ENCODE measurements around the gene CAND1. TPM values are rescaled to one million over a fixed set of nuclear protein-coding genes. Genes with fewer than 3 reads are reported as not detected.

The CAND1 gene
- total and polyA plus RNA-seq, 9 of the 15 experiments (the other 6 are each of a cell fraction or from before 2014, with no cell fraction given): 24.0 to 167 (median 77.5) TPM

- TF ChIP-seq GTF3C2 (IDR thresholded peaks at IDR 0.05; ENCODE audit: borderline replicate concordance, extremely low read depth, insufficient read length): no peak
- no peak for TF ChIP-seq BMI1 (IDR thresholded peaks at IDR 0.05; ENCODE audit: low read length)
- no peak for TF ChIP-seq ZNF436 (CRISPR knock-in tag; IDR thresholded peaks at IDR 0.05)
- TF ChIP-seq NFATC3 (IDR thresholded peaks at IDR 0.05): no peak
- TF ChIP-seq E2F6 (IDR thresholded peaks at IDR 0.05; ENCODE audit: borderline replicate concordance in 1 of 2, extremely low read depth in 1 of 2, insufficient read depth in 1 of 2, insufficient read length in 1 of 2, low read depth in 1 of 2, low read length in 1 of 2, poor library complexity in 1 of 2, severe bottlenecking in 1 of 2): peak; percentile 26 to 32
- TF ChIP-seq RBM14 (IDR thresholded peaks at IDR 0.05; ENCODE audit: borderline replicate concordance, insufficient read depth, low read depth, low read length): 0 out of 2 replicates have a peak, but pooled peaks have one; percentile 35
- no peak for TF ChIP-seq EHMT2 (IDR thresholded peaks at IDR 0.05)
- TF ChIP-seq MLX (CRISPR knock-in tag; conservative IDR thresholded peaks at IDR 0.05): no peak
- TF ChIP-seq NONO (IDR thresholded peaks at IDR 0.05; ENCODE audit: low read depth in 2 of 2, low read length in 1 of 2): no peak
- no peak for TF ChIP-seq HINFP (tag; conservative IDR thresholded peaks at IDR 0.05; ENCODE audit: low read depth)
- no peak for TF ChIP-seq TEAD4 (IDR thresholded peaks at IDR 0.05; ENCODE audit: low read length)
- TF ChIP-seq TEAD4 (CRISPR knock-in tag; IDR thresholded peaks at IDR 0.05; ENCODE audit: borderline replicate concordance): no peak
- TF ChIP-seq PPARD (CRISPR knock-in tag; IDR thresholded peaks at IDR 0.05): no peak
- no peak for TF ChIP-seq FOXK1 (CRISPR knock-in tag; IDR thresholded peaks at IDR 0.05; ENCODE audit: borderline replicate concordance)
- TF ChIP-seq SPI1 (IDR thresholded peaks at IDR 0.05; ENCODE audit: borderline replicate concordance, low read depth, low read length): no peak
- TF ChIP-seq HIVEP1 (CRISPR knock-in tag; IDR thresholded peaks at IDR 0.05): no peak
- TF ChIP-seq RNF2 (IDR thresholded peaks at IDR 0.05): no peak
- TF ChIP-seq BCOR (IDR thresholded peaks at IDR 0.05): no peak
- TF ChIP-seq CREB5 (CRISPR knock-in tag; IDR thresholded peaks at IDR 0.05): no peak
Measured at GRCh38 chr12:67269633-67270573, 745 bp downstream of the CAND1 start (continued).

Measured in K562 (cell line).